A549 treated with GW870086 at 1 μM for 4 hours (cell line): ENCODE results near the gene HSPA14. TPM values are rescaled to one million over a fixed set of nuclear protein-coding genes. Genes with fewer than 3 reads are reported as not detected.

Source experiments
- total RNA-seq: library from RNA; stranded (reverse); fragments of 200-300 nt; extraction: Qiagen RNA extraction; gene quantifications from 5 replicates; pipeline ENCODE4 v1.2.3, GENCODE V29; 2022; ENCODE audit warnings: low read depth

Gene HSPA14, protein sequence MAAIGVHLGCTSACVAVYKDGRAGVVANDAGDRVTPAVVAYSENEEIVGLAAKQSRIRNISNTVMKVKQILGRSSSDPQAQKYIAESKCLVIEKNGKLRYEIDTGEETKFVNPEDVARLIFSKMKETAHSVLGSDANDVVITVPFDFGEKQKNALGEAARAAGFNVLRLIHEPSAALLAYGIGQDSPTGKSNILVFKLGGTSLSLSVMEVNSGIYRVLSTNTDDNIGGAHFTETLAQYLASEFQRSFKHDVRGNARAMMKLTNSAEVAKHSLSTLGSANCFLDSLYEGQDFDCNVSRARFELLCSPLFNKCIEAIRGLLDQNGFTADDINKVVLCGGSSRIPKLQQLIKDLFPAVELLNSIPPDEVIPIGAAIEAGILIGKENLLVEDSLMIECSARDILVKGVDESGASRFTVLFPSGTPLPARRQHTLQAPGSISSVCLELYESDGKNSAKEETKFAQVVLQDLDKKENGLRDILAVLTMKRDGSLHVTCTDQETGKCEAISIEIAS
- 43.8 to 46.0 TPM (median 45.1 TPM) in 5 replicates for total RNA-seq

GRCh38 chr10:14837757-14838581, at the start of gene HSPA14, which contains the start of the genes CDNF and MSANTD7:
HSPA14 (plus strand) TSS chr10:14838306; CDS start chr10:14838403, 97 bp downstream.
CDNF (minus strand) TSS chr10:14838037; CDS start chr10:14837946, 91 bp downstream.
MSANTD7 (plus strand) TSS chr10:14838306; CDS start chr10:14842285, 3,979 bp downstream.

DNA sequence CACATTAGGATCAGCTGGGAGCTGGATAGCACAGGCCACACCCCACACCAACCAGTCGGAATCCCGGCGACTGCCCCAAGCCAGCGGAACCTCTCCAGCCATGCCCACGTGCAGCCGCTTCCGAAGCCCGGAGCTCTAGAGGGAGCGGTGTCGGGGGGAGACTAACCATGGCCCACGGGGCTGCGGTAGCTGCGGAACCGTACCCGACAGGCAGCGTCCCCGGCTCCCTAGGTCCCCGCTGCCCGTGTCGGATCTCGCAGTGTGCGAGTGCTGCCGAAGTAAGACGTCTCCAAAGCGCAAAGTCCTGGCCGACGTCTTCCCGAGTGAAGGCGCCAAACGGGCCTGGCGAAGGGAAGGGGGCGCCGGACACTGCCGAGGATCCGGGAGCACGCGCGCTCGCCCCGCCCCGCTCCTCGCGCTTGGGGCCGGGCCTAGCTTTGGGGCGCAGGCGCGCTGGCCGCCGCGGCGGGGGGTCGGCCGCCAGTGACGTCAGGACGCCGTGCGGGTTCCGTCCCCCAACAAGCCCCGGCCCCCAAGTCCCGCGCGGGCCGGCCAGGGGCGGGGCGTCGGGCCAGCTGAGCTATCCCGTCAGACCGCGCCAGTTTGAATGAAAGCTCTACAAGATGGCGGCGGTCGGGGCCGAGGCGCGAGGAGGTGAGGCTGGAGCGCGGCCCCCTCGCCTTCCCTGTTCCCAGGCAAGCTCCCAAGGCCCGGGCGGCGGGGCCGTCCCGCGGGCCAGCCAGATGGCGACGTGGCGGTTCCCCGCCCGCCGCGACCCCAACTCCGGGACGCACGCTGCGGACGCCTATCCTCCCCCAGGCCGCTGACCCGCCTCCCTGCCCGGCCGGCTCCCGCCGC, 40.4 kb downstream of the HSPA14 start, which contains the start of gene SUV39H2:
SUV39H2 (plus strand) TSS at position 601 of the 858 bp plus-strand sequence; CDS start at position 624, 23 bp downstream.

Other genes starting within 250 kb of the HSPA14 start
- gene FAM107B, start 63.4 kb upstream of the HSPA14 start, total RNA-seq = 99.4 to 139 TPM (median 132 TPM) in 5 replicates
- gene CDNF, start 269 bp upstream of the HSPA14 start, total RNA-seq = 0.95 to 1.6 TPM (median 1.3 TPM) in 5 replicates
- gene MSANTD7, start within 50 bp of the HSPA14 start, total RNA-seq = 11.5 to 13.5 TPM (median 12.8 TPM) in 5 replicates
- 18.9 to 23.0 TPM (median 20.8 TPM) in 5 replicates for gene SUV39H2, start 40.6 kb downstream of the HSPA14 start, total RNA-seq
- gene DCLRE1C, start 115.8 kb downstream of the HSPA14 start, total RNA-seq = 3.9 to 6.6 TPM (median 5.7 TPM) in 5 replicates
- gene MEIG1, start 121.1 kb downstream of the HSPA14 start, total RNA-seq = 0.55 to 1.0 TPM (median 0.77 TPM) in 5 replicates
- 0.39 to 0.59 TPM (median 0.43 TPM) in 5 replicates for gene OLAH, start 205.6 kb downstream of the HSPA14 start, total RNA-seq